ENCODE measurements around the gene ZNF169. TPM values are rescaled to one million over a fixed set of nuclear protein-coding genes. Genes with fewer than 3 reads are reported as not detected.

The ZNF169 gene
- polyA plus RNA-seq, 1 of the 3 experiments (the other 2 are of a cell fraction) = 3.1 TPM

- H3K79me2 ChIP-seq (ENCODE audit: insufficient read depth) = no peaks in the 10 kb centered on the region
- TF ChIP-seq RXRA (IDR thresholded peaks at IDR 0.05; ENCODE audit: borderline replicate concordance, low read depth) (no peak), FOXJ3 (CRISPR knock-in tag; IDR thresholded peaks at IDR 0.05) (no peak), FOXM1 (IDR thresholded peaks at IDR 0.05; ENCODE audit: low read depth) (no peak), POLR2AphosphoS5 (IDR thresholded peaks at IDR 0.05; ENCODE audit: low read depth, low read length) (no peak), MXI1 (IDR thresholded peaks at IDR 0.05; ENCODE audit: low read depth, low read length) (no peak), JUND (IDR thresholded peaks at IDR 0.05) (no peak), EZH2phosphoT487 (IDR thresholded peaks at IDR 0.05; ENCODE audit: borderline replicate concordance, low read depth) (no peak), RCOR1 (IDR thresholded peaks at IDR 0.05; ENCODE audit: low read length) (no peak), SIN3A (IDR thresholded peaks at IDR 0.05; ENCODE audit: borderline replicate concordance, low read depth, low read length) (no peak), TEAD4 (IDR thresholded peaks at IDR 0.05; ENCODE audit: borderline replicate concordance, insufficient read depth) (no peak)
- TF ChIP-seq, protein P1, sequence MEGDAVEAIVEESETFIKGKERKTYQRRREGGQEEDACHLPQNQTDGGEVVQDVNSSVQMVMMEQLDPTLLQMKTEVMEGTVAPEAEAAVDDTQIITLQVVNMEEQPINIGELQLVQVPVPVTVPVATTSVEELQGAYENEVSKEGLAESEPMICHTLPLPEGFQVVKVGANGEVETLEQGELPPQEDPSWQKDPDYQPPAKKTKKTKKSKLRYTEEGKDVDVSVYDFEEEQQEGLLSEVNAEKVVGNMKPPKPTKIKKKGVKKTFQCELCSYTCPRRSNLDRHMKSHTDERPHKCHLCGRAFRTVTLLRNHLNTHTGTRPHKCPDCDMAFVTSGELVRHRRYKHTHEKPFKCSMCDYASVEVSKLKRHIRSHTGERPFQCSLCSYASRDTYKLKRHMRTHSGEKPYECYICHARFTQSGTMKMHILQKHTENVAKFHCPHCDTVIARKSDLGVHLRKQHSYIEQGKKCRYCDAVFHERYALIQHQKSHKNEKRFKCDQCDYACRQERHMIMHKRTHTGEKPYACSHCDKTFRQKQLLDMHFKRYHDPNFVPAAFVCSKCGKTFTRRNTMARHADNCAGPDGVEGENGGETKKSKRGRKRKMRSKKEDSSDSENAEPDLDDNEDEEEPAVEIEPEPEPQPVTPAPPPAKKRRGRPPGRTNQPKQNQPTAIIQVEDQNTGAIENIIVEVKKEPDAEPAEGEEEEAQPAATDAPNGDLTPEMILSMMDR (IDR thresholded peaks at IDR 0.05) = no peak
- ChIA-PET CTCF (interaction anchor here (1.0 to 9.2 kb wide), 8 partner anchors 15 to 529 kb away, joined by 4 to 209 read pairs (median 16); no protein-coding TSS in a partner anchor), POLR2A (interaction anchor here (1.5 kb wide), 1 partner anchor 146 kb away, joined by 3 read pairs; no protein-coding TSS in a partner anchor)
- H3K4me2 ChIP-seq = no peak overlapping the region
- whole genome bisulfite sequencing (ENCODE audit: low lambda C conversion rate) = 88% methylated on average over 1 of the region's 1 CpG
- H3K27ac ChIP-seq (ENCODE audit: low read depth in 2 of 2, low read length in 1 of 2) = no peak overlapping the region
- H3K9me2 ChIP-seq = no peaks in the 10 kb centered on the region
- no peak overlapping the region for H3K4me3 ChIP-seq (ENCODE audit: low read depth in 2 of 2, low read length in 1 of 2)
- H3K9me3 ChIP-seq = no peaks in the 10 kb centered on the region
- H3F3A ChIP-seq (replicated peaks; ENCODE audit: insufficient read depth) = no peaks in the 10 kb centered on the region
- no peaks in the 10 kb centered on the region for H3K27me3 ChIP-seq (ENCODE audit: insufficient read depth)
- H3K9ac ChIP-seq = no peak overlapping the region
- no peak overlapping the region for H2AFZ ChIP-seq (ENCODE audit: low read depth)
- no peaks in the 10 kb centered on the region for H3K36me3 ChIP-seq (replicated peaks in 1 of 2; ENCODE audit: control insufficient read depth in 1 of 2, insufficient read depth in 2 of 2, low read length in 1 of 2)
- no peaks in the 10 kb centered on the region for H4K20me1 ChIP-seq (ENCODE audit: insufficient read depth)
- H3K4me1 ChIP-seq (ENCODE audit: control insufficient read depth in 1 of 2, insufficient read depth in 2 of 2, low read depth in 1 of 2, low read length in 1 of 2) = peaks cover 5 to 6% of the 10 kb centered on the region in 2 experiments; a peak in 1 of 4 replicates
- DNase-seq = no peak
Measured at GRCh38 chr9:94212091-94212490, 47.0 kb upstream of the ZNF169 start.

- ChIA-PET CTCF (interaction anchor here (0.8 to 9.2 kb wide), 18 partner anchors 16 to 533 kb away, joined by 3 to 209 read pairs (median 8); no protein-coding TSS in a partner anchor), POLR2A (interaction anchor here (1.5 kb wide), 1 partner anchor 147 kb away, joined by 3 read pairs; no protein-coding TSS in a partner anchor)
- TF ChIP-seq FOXJ3 (CRISPR knock-in tag; IDR thresholded peaks at IDR 0.05) (no peak), FOSL2 (IDR thresholded peaks at IDR 0.05; ENCODE audit: borderline replicate concordance, low read depth) (no peak), GABPA (IDR thresholded peaks at IDR 0.05; ENCODE audit: low read depth) (no peak), IRF3 (IDR thresholded peaks at IDR 0.05; ENCODE audit: low read depth, low read length) (no peak), SMC3 (IDR thresholded peaks at IDR 0.05; ENCODE audit: low read depth, low read length) (no peak), GATA2 (CRISPR knock-in tag; IDR thresholded peaks at IDR 0.05) (no peak), PBX3 (IDR thresholded peaks at IDR 0.05) (no peak), TAF1 (IDR thresholded peaks at IDR 0.05; ENCODE audit: borderline replicate concordance, low read depth, low read length) (no peak), ZBTB33 (IDR thresholded peaks at IDR 0.05; ENCODE audit: borderline replicate concordance, low read depth) (no peak), EZH2phosphoT487 (IDR thresholded peaks at IDR 0.05; ENCODE audit: borderline replicate concordance, low read depth) (no peak), MXI1 (IDR thresholded peaks at IDR 0.05; ENCODE audit: low read depth, low read length) (no peak)
Measured at GRCh38 chr9:94212531-94212930, 46.6 kb upstream of the ZNF169 start.

More at GRCh38 chr9:94212531-94212930, 46.6 kb upstream of the ZNF169 start:
- Histone ChIP-seq H3K27ac (ENCODE audit: low read depth in 2 of 2, low read length in 1 of 2) (no peak overlapping the region), H3K36me3 (replicated peaks in 1 of 2; ENCODE audit: control insufficient read depth in 1 of 2, insufficient read depth in 2 of 2, low read length in 1 of 2) (no peaks in the 10 kb centered on the region), H3K4me2 (no peak overlapping the region), H2AFZ (ENCODE audit: low read depth) (no peak overlapping the region), H3K4me1 (ENCODE audit: control insufficient read depth in 1 of 2, insufficient read depth in 2 of 2, low read depth in 1 of 2, low read length in 1 of 2) (peaks cover 5 to 6% of the 10 kb centered on the region in 2 experiments; a peak in 1 of 4 replicates), H3K9me2 (no peaks in the 10 kb centered on the region), H3K9ac (no peak overlapping the region), H3K79me2 (ENCODE audit: insufficient read depth) (no peaks in the 10 kb centered on the region), H3K9me3 (no peaks in the 10 kb centered on the region), H3F3A (replicated peaks; ENCODE audit: insufficient read depth) (no peaks in the 10 kb centered on the region), H3K27me3 (ENCODE audit: insufficient read depth) (no peaks in the 10 kb centered on the region), H3K4me3 (ENCODE audit: low read depth in 2 of 2, low read length in 1 of 2) (no peak overlapping the region), H4K20me1 (ENCODE audit: insufficient read depth) (no peaks in the 10 kb centered on the region)
- DNase-seq = no peak
- 70% methylated on average over 5 of the region's 5 CpGs for WGBS (ENCODE audit: low lambda C conversion rate)

Data from SK-N-SH (cell line).